Fibroblast of mammary gland (primary cell): Measurements from ENCODE around the gene SLC25A29.
A peak's percentile ranks its signal among the peaks of the same experiment; 100 is the strongest.
"Not testable (repeated sequence)": the region's sequence is repeated elsewhere in the genome, so short reads cannot be mapped to it uniquely, and the experiment has no call there.

Experiments used
- DNase-seq: peaks from one replicate; pipeline ENCODE4 v3.0.0-alpha.2; 2010; ENCODE audit warnings: low read depth
- H3K4me3 ChIP-seq: 2 replicates; pipeline ENCODE4 v1.5.1; 2011; ENCODE audit warnings: low read depth, mild to moderate bottlenecking, low read length, moderate library complexity; ENCODE audit not compliant: control insufficient read depth
- TF ChIP-seq, protein P1 (sequence below): conservative IDR thresholded peaks from 2 replicates; pipeline ENCODE4 v1.5.1; 2011; ENCODE audit warnings: low read depth, low read length, inconsistent platforms; ENCODE audit not compliant: control insufficient read depth, insufficient read depth

SLC25A29 gene

DNA sequence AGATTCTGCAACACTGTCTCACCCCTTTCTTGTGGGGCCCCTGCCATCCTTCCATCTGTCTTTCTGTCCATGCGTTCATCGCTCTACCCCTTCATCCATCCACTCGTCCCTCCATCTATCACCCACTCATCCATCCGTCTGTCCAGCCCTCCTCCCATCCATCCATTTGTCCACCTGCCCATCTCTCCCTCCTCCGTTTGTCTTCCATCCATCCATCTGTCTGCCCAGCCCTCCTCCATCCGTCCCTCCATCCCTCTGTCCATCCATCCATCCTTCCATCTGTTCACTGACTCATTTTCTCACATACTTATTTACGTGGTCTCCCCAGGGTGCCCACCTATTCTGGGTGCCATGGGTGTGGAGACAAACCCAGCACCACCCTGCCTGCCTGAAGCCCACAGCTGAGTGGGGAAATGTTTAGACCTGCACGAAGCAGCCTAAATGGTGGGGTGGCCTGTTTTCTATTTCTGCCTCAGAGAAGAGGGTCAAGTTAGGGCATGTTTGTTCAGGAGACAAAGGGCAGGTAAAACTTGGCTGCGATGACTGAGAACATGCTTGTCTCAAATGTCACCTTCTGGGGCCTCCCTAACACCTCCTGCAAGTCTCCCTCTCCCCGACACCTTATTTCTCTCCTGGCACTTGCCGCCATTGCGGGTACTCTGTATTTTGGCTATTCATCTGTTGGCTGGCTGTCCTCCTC, 14.1 kb upstream of the SLC25A29 start:
- TF ChIP-seq, protein P1, sequence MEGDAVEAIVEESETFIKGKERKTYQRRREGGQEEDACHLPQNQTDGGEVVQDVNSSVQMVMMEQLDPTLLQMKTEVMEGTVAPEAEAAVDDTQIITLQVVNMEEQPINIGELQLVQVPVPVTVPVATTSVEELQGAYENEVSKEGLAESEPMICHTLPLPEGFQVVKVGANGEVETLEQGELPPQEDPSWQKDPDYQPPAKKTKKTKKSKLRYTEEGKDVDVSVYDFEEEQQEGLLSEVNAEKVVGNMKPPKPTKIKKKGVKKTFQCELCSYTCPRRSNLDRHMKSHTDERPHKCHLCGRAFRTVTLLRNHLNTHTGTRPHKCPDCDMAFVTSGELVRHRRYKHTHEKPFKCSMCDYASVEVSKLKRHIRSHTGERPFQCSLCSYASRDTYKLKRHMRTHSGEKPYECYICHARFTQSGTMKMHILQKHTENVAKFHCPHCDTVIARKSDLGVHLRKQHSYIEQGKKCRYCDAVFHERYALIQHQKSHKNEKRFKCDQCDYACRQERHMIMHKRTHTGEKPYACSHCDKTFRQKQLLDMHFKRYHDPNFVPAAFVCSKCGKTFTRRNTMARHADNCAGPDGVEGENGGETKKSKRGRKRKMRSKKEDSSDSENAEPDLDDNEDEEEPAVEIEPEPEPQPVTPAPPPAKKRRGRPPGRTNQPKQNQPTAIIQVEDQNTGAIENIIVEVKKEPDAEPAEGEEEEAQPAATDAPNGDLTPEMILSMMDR = no peak
- DNase-seq = no peak
- no peak overlapping the region for H3K4me3 ChIP-seq

DNA sequence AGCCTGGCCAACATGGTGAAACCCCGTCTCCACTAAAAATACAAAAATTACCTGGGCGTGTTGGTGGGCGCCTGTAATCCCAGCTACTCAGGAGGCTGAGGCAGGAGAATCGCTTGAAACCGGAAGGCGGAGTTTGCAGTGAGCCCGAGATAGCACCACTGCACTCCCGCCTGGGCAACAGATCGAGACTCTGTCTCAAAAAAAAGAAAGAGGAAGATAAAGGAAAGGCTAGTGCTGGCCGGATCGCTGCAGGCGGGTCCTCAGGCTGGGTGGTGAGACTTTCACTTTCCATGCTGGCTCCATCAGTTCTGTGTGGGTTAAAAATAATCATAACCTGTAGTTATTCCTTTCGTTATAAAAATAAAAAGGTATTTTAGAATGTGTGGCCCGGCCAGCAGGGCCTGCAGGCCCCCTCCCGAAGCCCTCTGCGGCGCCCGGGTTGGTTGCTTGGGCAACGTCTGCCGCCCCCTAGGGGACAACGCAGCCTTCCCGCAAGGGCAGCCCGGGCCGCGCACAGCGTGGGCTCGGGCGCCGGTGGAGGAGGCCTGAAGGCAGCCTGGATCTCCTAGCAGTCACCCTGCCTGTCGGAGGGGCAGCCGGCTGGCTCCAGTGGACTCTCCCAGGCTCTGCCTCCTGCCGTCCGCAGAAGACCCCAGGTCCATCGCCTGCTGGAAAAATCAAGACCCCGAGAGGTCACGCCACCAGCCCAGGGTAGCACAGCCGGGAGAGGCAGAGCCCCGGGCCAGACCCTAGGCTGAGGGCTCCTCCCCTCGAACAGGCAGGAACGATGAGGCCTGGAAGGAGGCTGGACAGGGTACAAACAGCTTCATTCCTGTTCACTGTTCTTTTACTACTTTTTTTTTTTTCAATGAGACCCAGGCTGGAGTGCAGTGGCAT, 11.9 kb upstream of the SLC25A29 start:
- TF ChIP-seq, protein P1 = peak; percentile 58
- DNase-seq = peak; percentile 49
- peak overlapping the region; percentile 1 for H3K4me3 ChIP-seq

DNA sequence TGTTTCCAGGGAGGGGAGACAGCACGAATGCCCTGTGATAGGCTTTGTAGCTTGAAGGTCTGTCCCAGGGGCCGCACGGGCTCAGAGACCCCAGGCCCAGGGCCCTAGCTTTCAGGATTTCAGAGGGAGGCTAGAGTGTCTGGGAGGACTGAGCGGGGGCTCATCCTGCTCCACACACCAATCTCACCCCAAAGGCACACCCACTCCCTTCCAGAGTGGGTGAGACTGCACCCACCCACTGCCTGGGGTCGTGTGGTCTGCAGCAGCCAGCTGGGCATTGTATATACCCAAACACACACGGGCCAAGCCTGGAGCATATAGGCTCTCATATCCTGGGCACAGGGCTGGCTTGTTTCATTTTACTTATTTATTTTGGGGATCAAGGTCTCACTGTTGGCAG, 11.1 kb upstream of the SLC25A29 start:
- DNase-seq = no peak
- TF ChIP-seq, protein P1 = no peak
- no peak overlapping the region for H3K4me3 ChIP-seq

DNA sequence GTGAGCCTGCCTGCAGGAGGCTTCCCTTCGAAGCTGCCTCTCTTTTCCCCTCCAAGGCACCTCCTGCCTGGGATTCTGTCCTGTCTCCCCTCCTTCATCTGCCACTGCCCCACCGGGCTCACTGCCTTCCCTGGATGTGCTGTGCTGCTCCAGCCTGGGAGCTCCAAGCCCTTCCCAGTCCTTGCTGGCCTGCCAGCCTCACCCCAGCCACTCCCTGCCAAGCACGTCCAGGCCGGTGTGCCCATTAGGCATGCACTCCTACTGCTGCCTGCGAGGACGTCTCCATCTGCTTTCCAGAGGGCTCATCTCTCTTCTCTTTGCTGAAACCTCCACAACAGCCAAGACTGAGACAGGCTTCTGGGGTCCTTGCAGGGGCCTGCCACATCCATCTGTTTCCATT, 8.5 kb upstream of the SLC25A29 start:
- TF ChIP-seq, protein P1 = no peak
- no peak overlapping the region for H3K4me3 ChIP-seq
- no peak for DNase-seq

GRCh38 chr14:100313464-100314230, 7.4 kb upstream of the SLC25A29 start:
- TF ChIP-seq, protein P1 = no peak
- DNase-seq = no peak
- H3K4me3 ChIP-seq = no peak overlapping the region

- DNase-seq = no peak
- H3K4me3 ChIP-seq = no peak overlapping the region
- TF ChIP-seq, protein P1 = no peak
These were observed 6.7 kb upstream of the SLC25A29 start for GRCh38 chr14:100312877-100313400.

DNA sequence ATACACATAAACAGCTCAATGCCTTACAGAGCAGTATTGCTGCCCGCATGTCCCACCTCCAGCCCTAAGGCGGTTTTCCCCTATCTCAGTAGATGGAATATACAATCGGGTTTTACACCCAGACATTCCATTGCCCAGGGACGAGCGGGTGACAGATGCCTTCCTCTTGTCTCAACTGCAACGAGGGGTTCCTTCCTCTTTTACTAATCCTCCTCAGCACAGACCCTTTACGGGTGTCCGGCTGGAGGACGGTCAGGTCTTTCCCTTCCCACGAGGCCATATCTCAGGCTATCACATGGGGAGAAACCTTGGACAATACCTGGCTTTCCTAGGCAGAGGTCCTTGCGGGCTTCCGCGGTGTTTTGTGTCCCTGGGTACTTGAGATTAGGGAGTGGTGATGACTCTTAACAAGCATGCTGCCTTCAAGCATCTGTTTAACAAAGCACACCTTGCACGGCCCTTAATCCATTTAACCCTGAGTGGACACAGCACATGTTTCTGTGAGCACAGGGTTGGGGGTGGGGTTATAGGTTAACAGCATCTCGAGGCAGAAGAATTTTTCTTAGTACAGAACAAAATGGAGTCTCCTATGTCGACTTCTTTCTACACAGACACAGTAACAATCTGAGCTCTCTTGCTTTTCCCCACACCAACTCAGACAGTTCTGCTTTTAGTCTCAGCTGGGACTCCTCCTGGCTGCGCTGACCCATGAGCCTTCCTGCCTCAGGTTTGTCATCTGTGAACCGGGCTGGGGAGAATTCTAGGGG, 6.0 kb upstream of the SLC25A29 start:
- DNase-seq, H3K4me3 ChIP-seq: not testable (repeated sequence)
